ENCODE results near the gene UIMC1.

Gene UIMC1

GRCh38 chr5:177020033-177020432 lies 13.5 kb upstream of the UIMC1 start:
- Histone ChIP-seq H3K4me3 (ENCODE audit: low read depth, low read length) (no peak overlapping the region), H3K4me1 (no peaks in the 10 kb centered on the region; the same call in 1 of the 2 replicates)
- TF ChIP-seq CTCF (IDR thresholded peaks at IDR 0.05; ENCODE audit: low read depth, low read length) = no peak

GRCh38 chr5:177018341-177018740 lies 11.8 kb upstream of the UIMC1 start:
- Histone ChIP-seq H3K4me3 (ENCODE audit: low read depth, low read length) (no peak overlapping the region), H3K27me3 (no peaks in the 10 kb centered on the region), H3K4me1 (no peaks in the 10 kb centered on the region; the same call in 1 of the 2 replicates), H3K36me3 (no peaks in the 10 kb centered on the region), H3K9me3 (no peaks in the 10 kb centered on the region)
- DNase-seq = no peak
- TF ChIP-seq CTCF (IDR thresholded peaks at IDR 0.05; ENCODE audit: low read depth, low read length) = no peak

More at GRCh38 chr5:177020033-177020432, 13.5 kb upstream of the UIMC1 start:
- no peak for DNase-seq
- Histone ChIP-seq H3K9me3 (no peaks in the 10 kb centered on the region), H3K36me3 (no peaks in the 10 kb centered on the region), H3K27me3 (no peaks in the 10 kb centered on the region)

- TF ChIP-seq CTCF (IDR thresholded peaks at IDR 0.05; ENCODE audit: low read depth, low read length) = no peak
- Histone ChIP-seq H3K36me3 (no peaks in the 10 kb centered on the region), H3K9me3 (no peaks in the 10 kb centered on the region), H3K4me3 (ENCODE audit: low read depth, low read length) (no peak overlapping the region), H3K4me1 (no peaks in the 10 kb centered on the region), H3K27me3 (no peaks in the 10 kb centered on the region)
- no peak for DNase-seq
Observed at GRCh38 chr5:177015156-177015555, 8.6 kb upstream of the UIMC1 start.

- H3K27me3 ChIP-seq = no peaks in the 10 kb centered on the region
- H3K36me3 ChIP-seq = peaks cover 4% of the 10 kb centered on the region; the same call in 1 of the 2 replicates
- H3K4me3 ChIP-seq (ENCODE audit: low read depth, low read length) = no peak overlapping the region
- no peak for TF ChIP-seq CTCF (IDR thresholded peaks at IDR 0.05; ENCODE audit: low read depth, low read length)
- no peak for DNase-seq
- H3K9me3 ChIP-seq = no peaks in the 10 kb centered on the region
- no peaks in the 10 kb centered on the region for H3K4me1 ChIP-seq
Observed at GRCh38 chr5:177010153-177010552, 3.6 kb upstream of the UIMC1 start.

GRCh38 chr5:177008716-177009115 lies 2.1 kb upstream of the UIMC1 start:
- no peak for TF ChIP-seq CTCF (IDR thresholded peaks at IDR 0.05; ENCODE audit: low read depth, low read length)
- peaks cover 4% of the 10 kb centered on the region; the same call in 1 of the 2 replicates for H3K36me3 ChIP-seq

GRCh38 chr5:177005619-177006264 lies 837 bp downstream of the UIMC1 start:
- peaks cover 4% of the 10 kb centered on the region; the same call in 1 of the 2 replicates for H3K36me3 ChIP-seq
- H3K9me3 ChIP-seq = no peaks in the 10 kb centered on the region
- H3K27me3 ChIP-seq = no peaks in the 10 kb centered on the region
- 0 out of 2 replicates have a peak, but pooled peaks cover 4% of the 10 kb centered on the region for H3K4me1 ChIP-seq
- peak; percentile 72 for DNase-seq
- peak overlapping the region; percentile 82 for H3K4me3 ChIP-seq (ENCODE audit: low read depth, low read length)
- TF ChIP-seq CTCF (IDR thresholded peaks at IDR 0.05; ENCODE audit: low read depth, low read length) = peak; percentile 30; the same call in 1 of the 2 replicates

More at GRCh38 chr5:177008716-177009115, 2.1 kb upstream of the UIMC1 start:
- no peak for DNase-seq
- H3K27me3 ChIP-seq = no peaks in the 10 kb centered on the region
- 0 out of 2 replicates have a peak, but pooled peaks cover 2% of the 10 kb centered on the region for H3K4me1 ChIP-seq
- H3K4me3 ChIP-seq (ENCODE audit: low read depth, low read length) = no peak overlapping the region
- H3K9me3 ChIP-seq = no peaks in the 10 kb centered on the region

All from BE2C (cell line).